Glutamatergic neuron (in vitro differentiated cells): ENCODE results near the gene TPM4. TPM values are rescaled to one million over a fixed set of nuclear protein-coding genes. Genes with fewer than 3 reads are reported as not detected.

Source experiments
- DNase-seq: peaks from one replicate; pipeline ENCODE4 v3.0.0; 2022
- H3K27ac Mint-ChIP-seq: one replicate; pipeline ENCODE4 v1.8.0; 2020; ENCODE audit warnings: mild to moderate bottlenecking, mixed read lengths, inconsistent platforms; ENCODE audit not compliant: unreplicated experiment
- H3K27me3 Mint-ChIP-seq: one replicate; pipeline ENCODE4 v1.8.0; 2020; ENCODE audit warnings: mild to moderate bottlenecking, moderate library complexity, mixed read lengths, inconsistent platforms; ENCODE audit not compliant: unreplicated experiment
- H3K36me3 Mint-ChIP-seq: one replicate; pipeline ENCODE4 v1.8.0; 2020; ENCODE audit warnings: mild to moderate bottlenecking, mixed read lengths, inconsistent platforms; ENCODE audit not compliant: unreplicated experiment
- H3K4me1 Mint-ChIP-seq: one replicate; pipeline ENCODE4 v1.8.0; 2020; ENCODE audit warnings: mild to moderate bottlenecking, low read depth, mixed read lengths, inconsistent platforms; ENCODE audit not compliant: unreplicated experiment
- H3K4me3 Mint-ChIP-seq: one replicate; pipeline ENCODE4 v1.8.0; 2020; ENCODE audit warnings: mild to moderate bottlenecking, mixed read lengths, inconsistent platforms; ENCODE audit not compliant: unreplicated experiment
- H3K9me3 Mint-ChIP-seq: one replicate; pipeline ENCODE4 v1.8.0; 2020; ENCODE audit warnings: mild to moderate bottlenecking, moderate library complexity, mixed read lengths, inconsistent platforms; ENCODE audit not compliant: unreplicated experiment
- total RNA-seq: library from RNA; stranded (reverse); fragmentation: NEBNext Ultra II Directional; extraction: Animal tissue kit (Norgen Biotek cat#: 25700); gene quantifications from one replicate; pipeline ENCODE4 v1.2.1, GENCODE V29; 2021; ENCODE audit not compliant: unreplicated experiment
- TF ChIP-seq, protein P1 (sequence below): fragments of 200-600 bp; sonication (generic); IDR thresholded peaks from one replicate; pipeline ENCODE4 v1.5.0; 2021; ENCODE audit not compliant: partially characterized antibody, unreplicated experiment

TPM4 gene
- total RNA-seq, 1 donor from 2014 or later, result 310 TPM

DNA sequence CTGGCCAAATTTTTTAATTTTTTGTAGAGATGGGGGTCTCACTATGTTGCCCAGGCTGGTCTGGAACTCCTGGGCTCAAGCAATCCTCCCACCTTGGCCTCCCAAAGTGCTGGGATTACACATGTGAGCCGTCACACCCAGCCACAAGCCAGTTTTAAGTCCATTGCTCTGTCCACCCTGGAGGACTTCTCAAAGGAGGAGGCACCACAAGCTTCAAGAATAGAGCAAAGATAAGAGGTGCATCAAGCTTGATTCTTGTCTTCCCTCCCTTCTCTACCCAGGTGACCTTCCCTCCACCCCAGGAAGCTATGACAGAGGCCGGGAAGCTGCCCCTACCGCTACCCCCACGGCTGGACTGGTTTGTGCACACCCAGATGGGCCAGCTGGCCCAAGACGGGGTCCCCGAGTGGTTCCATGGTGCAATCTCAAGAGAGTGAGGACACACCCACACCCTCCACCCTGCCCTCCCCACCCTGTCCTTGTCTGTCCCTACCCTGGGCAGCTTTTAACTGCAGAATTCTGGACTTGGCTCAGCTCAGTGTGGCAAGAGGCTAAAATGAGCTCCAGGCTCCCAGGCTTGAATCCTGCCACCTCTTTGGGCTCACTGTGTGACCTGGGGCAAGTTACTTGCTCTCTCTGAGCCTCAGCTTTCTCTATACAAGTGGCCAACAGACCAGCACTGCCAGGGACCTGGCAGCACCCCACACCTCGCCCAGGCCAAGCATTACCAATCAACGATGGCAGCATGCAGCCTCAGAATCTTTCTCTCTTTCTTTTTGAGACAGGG is 72.3 kb downstream of the TPM4 start:
- TF ChIP-seq, protein P1, sequence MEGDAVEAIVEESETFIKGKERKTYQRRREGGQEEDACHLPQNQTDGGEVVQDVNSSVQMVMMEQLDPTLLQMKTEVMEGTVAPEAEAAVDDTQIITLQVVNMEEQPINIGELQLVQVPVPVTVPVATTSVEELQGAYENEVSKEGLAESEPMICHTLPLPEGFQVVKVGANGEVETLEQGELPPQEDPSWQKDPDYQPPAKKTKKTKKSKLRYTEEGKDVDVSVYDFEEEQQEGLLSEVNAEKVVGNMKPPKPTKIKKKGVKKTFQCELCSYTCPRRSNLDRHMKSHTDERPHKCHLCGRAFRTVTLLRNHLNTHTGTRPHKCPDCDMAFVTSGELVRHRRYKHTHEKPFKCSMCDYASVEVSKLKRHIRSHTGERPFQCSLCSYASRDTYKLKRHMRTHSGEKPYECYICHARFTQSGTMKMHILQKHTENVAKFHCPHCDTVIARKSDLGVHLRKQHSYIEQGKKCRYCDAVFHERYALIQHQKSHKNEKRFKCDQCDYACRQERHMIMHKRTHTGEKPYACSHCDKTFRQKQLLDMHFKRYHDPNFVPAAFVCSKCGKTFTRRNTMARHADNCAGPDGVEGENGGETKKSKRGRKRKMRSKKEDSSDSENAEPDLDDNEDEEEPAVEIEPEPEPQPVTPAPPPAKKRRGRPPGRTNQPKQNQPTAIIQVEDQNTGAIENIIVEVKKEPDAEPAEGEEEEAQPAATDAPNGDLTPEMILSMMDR, result no peak
- Mint-ChIP-seq H3K27ac (no peak overlapping the region), H3K36me3 (no peaks in the 10 kb centered on the region), H3K9me3 (no peaks in the 10 kb centered on the region), H3K4me3 (no peak overlapping the region), H3K4me1 (no peaks in the 10 kb centered on the region), H3K27me3 (no peaks in the 10 kb centered on the region)
- no peak for DNase-seq

Other genes with a start within 250 kb of the TPM4 start
- not detected for gene CYP4F2, start 178.4 kb upstream of the TPM4 start, total RNA-seq
- not detected for gene CYP4F11, start 142.0 kb upstream of the TPM4 start, total RNA-seq
- gene OR10H4, start 127.5 kb upstream of the TPM4 start, total RNA-seq, result not detected
- 58.9 TPM for gene RAB8A, start 35.4 kb downstream of the TPM4 start, total RNA-seq
- gene HSH2D, start 67.2 kb downstream of the TPM4 start, total RNA-seq, result not detected
- not detected for gene CIB3, start 97.0 kb downstream of the TPM4 start, total RNA-seq
- 103 TPM for gene FAM32A, start 108.9 kb downstream of the TPM4 start, total RNA-seq
- 87.6 TPM for gene AP1M1, start 121.4 kb downstream of the TPM4 start, total RNA-seq
- not detected for gene KLF2, start 248.3 kb downstream of the TPM4 start, total RNA-seq